Lower lobe of right lung (tissue), 2 donors: ENCODE results near the gene SELPLG. TPM values are rescaled to one million over a fixed set of nuclear protein-coding genes. Genes with fewer than 3 reads are reported as not detected.

Source experiments
- ATAC-seq, 2 donors: fragments of 200-7000 bp; cut with Tn5 transposase; one replicate each; pipeline ENCODE4 v1.9.1; 2020 to 2022; ENCODE audit warnings: mild to moderate bottlenecking in 2 of 2, moderate library complexity in 2 of 2
- DNase-seq: peaks from one replicate; pipeline ENCODE4 v3.0.0-alpha.2; 2020
- H3K27ac ChIP-seq: fragments of 200-600 bp; one replicate; pipeline ENCODE4 v1.8.0; 2022
- H3K27me3 ChIP-seq: fragments of 200-600 bp; one replicate; pipeline ENCODE4 v1.8.0; 2022; ENCODE audit warnings: low read depth
- H3K36me3 ChIP-seq: fragments of 200-600 bp; one replicate; pipeline ENCODE4 v1.8.0; 2022; ENCODE audit warnings: mild to moderate bottlenecking
- H3K4me1 ChIP-seq: fragments of 200-600 bp; one replicate; pipeline ENCODE4 v1.8.0; 2022
- H3K4me3 ChIP-seq: fragments of 200-600 bp; one replicate; pipeline ENCODE4 v1.8.0; 2022; ENCODE audit warnings: mild to moderate bottlenecking
- H3K9me3 ChIP-seq: fragments of 200-600 bp; one replicate; pipeline ENCODE4 v1.8.0; 2022
- CTCF ChIP-seq: fragments of 200-600 bp; IDR thresholded peaks from one replicate; pipeline ENCODE4 v1.8.0; 2022; ENCODE audit warnings: antibody characterized with exemption, mild to moderate bottlenecking
- intact Hi-C: fragments of 100-400 bp; cut with DNase I; formaldehyde crosslinking; loops from one replicate; pipeline ENCODE4 v1.11.0; 2022
- total RNA-seq: library from RNA; stranded (reverse); fragmentation: NEBNext Ultra II Directional; extraction: Animal tissue kit (Norgen Biotek cat#: 25700); gene quantifications from one replicate; pipeline ENCODE4 v1.2.1, GENCODE V29; 2021
- donor health status: DM: no; HTN: yes; CAD: no; lungs with severe emphysema.

The SELPLG gene
- total RNA-seq, 1 donor from 2014 or later, result 59.9 TPM

DNA sequence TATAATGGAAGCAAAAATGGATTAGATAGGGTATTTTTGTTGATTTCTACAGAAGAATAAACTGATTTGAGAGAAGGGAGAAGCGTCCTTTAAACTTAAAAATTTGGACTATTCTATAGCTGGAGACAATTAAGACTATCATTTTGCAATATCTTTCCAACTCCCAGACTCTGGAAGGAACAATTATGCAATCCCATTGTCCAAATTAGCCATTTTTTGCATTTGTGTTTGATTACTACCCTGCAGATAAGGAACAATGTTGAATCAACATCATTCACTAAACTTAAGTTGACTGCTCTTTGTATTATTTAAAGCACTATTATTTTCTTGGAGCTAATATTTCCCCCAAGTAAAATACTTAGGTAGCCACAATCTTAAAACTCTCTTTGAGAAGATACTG lies 34.8 kb upstream of the SELPLG start:
- no peaks in the 10 kb centered on the region for H3K27me3 ChIP-seq
- intact Hi-C loops, result loop anchor here (5.0 kb wide), 1 partner anchor 134 kb away; no protein-coding TSS in a partner anchor
- no peak for ATAC-seq
- H3K36me3 ChIP-seq, result peaks cover 17% of the 10 kb centered on the region
- TF ChIP-seq CTCF, result no peak
- no peak overlapping the region for H3K4me3 ChIP-seq
- no peak overlapping the region for H3K27ac ChIP-seq
- H3K9me3 ChIP-seq, result no peaks in the 10 kb centered on the region
- H3K4me1 ChIP-seq, result peaks cover 54% of the 10 kb centered on the region
- DNase-seq, result no peak

DNA sequence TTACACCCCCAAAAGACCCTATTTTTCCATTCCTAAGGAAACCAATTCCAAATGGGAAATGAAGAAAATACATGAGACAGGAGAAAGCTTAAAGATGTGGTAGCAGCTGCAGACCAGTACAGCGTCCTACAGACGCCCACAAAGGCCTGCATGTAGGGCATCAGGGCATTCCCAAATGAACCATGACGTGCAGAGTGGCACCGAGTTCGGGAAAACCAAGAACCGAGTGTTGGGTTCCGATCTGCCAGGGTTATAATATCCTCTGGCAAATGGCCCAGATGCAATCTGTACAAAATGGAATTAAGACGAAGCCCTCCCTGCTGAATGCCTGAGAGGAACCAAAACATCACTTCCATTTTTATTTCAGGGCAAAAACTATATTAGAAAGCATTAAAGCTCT lies 34.4 kb upstream of the SELPLG start:
- intact Hi-C loops, result loop anchor here (5.0 kb wide), 1 partner anchor 134 kb away; no protein-coding TSS in a partner anchor

DNA sequence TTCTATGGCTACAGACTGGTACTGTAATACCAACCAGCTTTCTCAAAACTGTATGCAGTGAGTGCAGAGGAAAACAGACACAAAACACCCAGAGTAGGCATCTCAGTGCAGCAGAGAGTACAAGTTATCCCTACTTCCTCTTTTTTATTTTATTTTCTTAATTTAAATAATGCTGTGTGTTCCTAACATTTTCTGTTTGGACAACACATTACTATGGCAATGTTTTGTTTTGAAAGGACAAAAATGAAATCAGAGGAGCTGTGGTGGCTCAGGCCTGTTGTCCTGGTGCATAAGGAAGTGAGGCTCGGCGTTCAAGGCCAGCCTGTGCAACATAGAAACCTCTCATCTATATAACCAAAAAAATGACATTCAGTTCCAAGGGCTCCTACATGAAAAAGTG lies 33.7 kb upstream of the SELPLG start:
- H3K27me3 ChIP-seq, result no peaks in the 10 kb centered on the region
- DNase-seq (peak; percentile 56), ATAC-seq (peak; percentile 37 to 47)
- H3K36me3 ChIP-seq, result peaks cover 7% of the 10 kb centered on the region
- peaks cover 63% of the 10 kb centered on the region for H3K4me1 ChIP-seq
- peak overlapping the region; percentile 73 for H3K27ac ChIP-seq
- intact Hi-C loops, result loop anchor here (5.0 kb wide), 1 partner anchor 135 kb away; no protein-coding TSS in a partner anchor
- H3K4me3 ChIP-seq, result no peak overlapping the region
- TF ChIP-seq CTCF, result no peak
- H3K9me3 ChIP-seq, result no peaks in the 10 kb centered on the region

More for the DNA sequence above, 34.4 kb upstream of the SELPLG start:
- TF ChIP-seq CTCF, result no peak
- no peak for DNase-seq
- H3K4me3 ChIP-seq, result no peak overlapping the region
- no peak for ATAC-seq
- H3K9me3 ChIP-seq, result no peaks in the 10 kb centered on the region
- H3K27ac ChIP-seq, result peak overlapping the region; percentile 73
- peaks cover 59% of the 10 kb centered on the region for H3K4me1 ChIP-seq
- H3K27me3 ChIP-seq, result no peaks in the 10 kb centered on the region
- H3K36me3 ChIP-seq, result peaks cover 14% of the 10 kb centered on the region

DNA sequence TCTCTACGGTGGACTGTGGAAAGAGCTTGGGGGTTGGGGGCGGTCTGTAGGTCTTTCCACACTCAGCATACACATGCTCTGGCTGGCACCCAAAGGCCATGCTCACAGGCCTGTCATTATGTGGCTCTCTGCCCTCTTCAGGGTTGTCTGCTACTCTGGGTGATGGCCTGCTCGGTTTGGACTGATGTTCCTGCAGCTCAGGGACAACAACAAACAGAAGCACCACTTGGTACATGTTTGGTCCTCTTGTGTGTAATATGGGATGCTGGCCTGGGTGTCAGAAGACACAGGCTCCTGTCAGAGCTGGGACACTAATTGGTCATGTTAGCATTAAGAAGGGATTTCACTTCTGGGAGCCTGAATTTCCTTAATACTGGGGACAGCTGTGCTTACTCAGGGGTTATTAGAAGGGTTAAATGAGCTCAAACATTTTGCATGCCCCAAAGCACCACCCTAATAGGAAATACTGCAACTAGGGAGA lies 32.7 kb upstream of the SELPLG start:
- peaks cover 5% of the 10 kb centered on the region for H3K36me3 ChIP-seq
- no peak for TF ChIP-seq CTCF
- peak in 1 of 2 donors; percentile 18 for ATAC-seq
- H3K9me3 ChIP-seq, result no peaks in the 10 kb centered on the region
- DNase-seq, result no peak
- peaks cover 63% of the 10 kb centered on the region for H3K4me1 ChIP-seq
- H3K27ac ChIP-seq, result peak overlapping the region; percentile 73
- intact Hi-C loops, result loop anchor here (5.0 kb wide), 1 partner anchor 136 kb away; no protein-coding TSS in a partner anchor
- no peaks in the 10 kb centered on the region for H3K27me3 ChIP-seq
- H3K4me3 ChIP-seq, result no peak overlapping the region

DNA sequence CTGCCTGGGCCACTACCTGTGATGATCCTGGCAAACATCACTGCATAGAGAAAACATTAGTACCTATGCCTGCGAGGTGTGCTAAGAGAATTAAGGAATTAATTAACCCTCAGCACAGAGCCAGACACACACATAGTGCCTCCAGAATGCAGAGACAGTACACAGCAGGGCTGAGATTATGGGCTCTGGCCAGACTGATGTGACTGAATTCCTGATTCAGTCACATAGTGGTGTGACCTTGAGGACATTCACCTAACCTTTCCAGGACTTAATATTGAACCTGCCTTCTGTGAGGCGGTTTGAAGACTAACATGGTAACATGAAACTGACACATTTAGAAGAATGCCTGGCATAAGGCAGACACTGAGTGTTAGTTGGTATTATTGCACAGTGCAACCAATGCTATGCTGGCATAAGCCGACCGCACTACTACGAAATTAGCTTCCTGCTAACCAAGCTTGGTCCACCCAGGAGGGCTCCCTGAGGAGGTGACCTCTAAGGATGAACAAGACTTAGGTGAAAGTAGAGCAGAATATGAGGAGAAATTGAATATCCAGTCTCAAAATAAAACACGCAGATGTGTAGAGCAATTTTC lies 32.0 kb upstream of the SELPLG start:
- no peak for TF ChIP-seq CTCF
- peaks cover 63% of the 10 kb centered on the region for H3K4me1 ChIP-seq

More for the DNA sequence above, 32.0 kb upstream of the SELPLG start:
- Histone ChIP-seq H3K27ac (peak overlapping the region; percentile 73), H3K27me3 (no peaks in the 10 kb centered on the region), H3K9me3 (no peaks in the 10 kb centered on the region), H3K36me3 (peaks cover 9% of the 10 kb centered on the region), H3K4me3 (no peak overlapping the region)
- intact Hi-C loops, result loop anchor here (5.0 kb wide), 1 partner anchor 137 kb away; no protein-coding TSS in a partner anchor
- DNase-seq (no peak), ATAC-seq (no peak)
